Hepatocyte (in vitro differentiated cells): ENCODE measurements around the gene PRPSAP1. TPM values are rescaled to one million over a fixed set of nuclear protein-coding genes. Genes with fewer than 3 reads are reported as not detected.
A peak's percentile ranks its signal among the peaks of the same experiment; 100 is the strongest.

Source experiments
- DNase-seq: peaks from one replicate; pipeline ENCODE4 v3.0.0-alpha.2; 2016; ENCODE audit warnings: low spot score
- H2AFZ ChIP-seq: fragments of 200-600 bp; sonication (generic); 2 replicates; pipeline ENCODE4 v1.6.0; 2016; ENCODE audit warnings: antibody characterized with exemption, mild to moderate bottlenecking
- H3K27ac ChIP-seq: fragments of 200-600 bp; sonication (generic); 2 replicates; pipeline ENCODE4 v1.5.1; 2016; ENCODE audit warnings: mild to moderate bottlenecking
- H3K27me3 ChIP-seq: fragments of 200-600 bp; sonication (generic); 2 replicates; pipeline ENCODE4 v1.6.1; 2016
- H3K36me3 ChIP-seq: fragments of 200-600 bp; sonication (generic); replicated peaks from 2 replicates; pipeline ENCODE4 v1.5.1; 2016; ENCODE audit warnings: low read depth; ENCODE audit not compliant: insufficient read depth
- H3K4me1 ChIP-seq: fragments of 200-600 bp; sonication (generic); 2 replicates; pipeline ENCODE4 v1.5.1; 2016; ENCODE audit warnings: mild to moderate bottlenecking, moderate library complexity; ENCODE audit not compliant: insufficient read depth
- H3K4me2 ChIP-seq: fragments of 200-600 bp; sonication (generic); 2 replicates; pipeline ENCODE4 v1.6.0; 2016
- H3K4me3 ChIP-seq: fragments of 200-600 bp; sonication (generic); 2 replicates; pipeline ENCODE4 v1.5.1; 2016; ENCODE audit warnings: mild to moderate bottlenecking
- H3K79me2 ChIP-seq: fragments of 200-600 bp; sonication (generic); 2 replicates; pipeline ENCODE4 v1.6.0; 2017; ENCODE audit warnings: mild to moderate bottlenecking
- H3K9me2 ChIP-seq: fragments of 200-600 bp; sonication (generic); replicated peaks from 2 replicates; pipeline ENCODE4 v1.6.0; 2017; ENCODE audit warnings: mild to moderate bottlenecking; ENCODE audit not compliant: insufficient read depth
- H3K9me3 ChIP-seq: fragments of 200-600 bp; sonication (generic); 2 replicates; pipeline ENCODE4 v1.5.1; 2016; ENCODE audit warnings: low read depth, mild to moderate bottlenecking
- H4K20me1 ChIP-seq: fragments of 200-600 bp; sonication (generic); 2 replicates; pipeline ENCODE4 v1.6.0; 2016; ENCODE audit warnings: mild to moderate bottlenecking; ENCODE audit not compliant: insufficient read depth, poor library complexity, severe bottlenecking
- CTCF ChIP-seq: fragments of 200-600 bp; sonication (generic); IDR thresholded peaks from 2 replicates; pipeline ENCODE4 v1.5.1; 2016; ENCODE audit warnings: antibody characterized with exemption, mild to moderate bottlenecking; ENCODE audit not compliant: poor library complexity
- EZH2 ChIP-seq: fragments of 200-600 bp; sonication (generic); IDR thresholded peaks from 2 replicates; pipeline ENCODE4 v1.6.1; 2016; ENCODE audit warnings: antibody characterized with exemption, mild to moderate bottlenecking, borderline replicate concordance
- EZH2phosphoT487 ChIP-seq: fragments of 200-600 bp; sonication (generic); IDR thresholded peaks from one replicate; pipeline ENCODE4 v1.6.1; 2018; ENCODE audit warnings: antibody characterized with exemption, mild to moderate bottlenecking, low read depth, moderate library complexity; ENCODE audit not compliant: unreplicated experiment, severe bottlenecking
- WGBS: methylation state at CpG from one replicate; pipeline ENCODE4 v1.1.6; 2016; ENCODE audit warnings: low lambda C conversion rate; ENCODE audit errors: missing lambda C conversion rate; 5-methylcytosine and 5-hydroxymethylcytosine counted together
- polyA plus RNA-seq: library from polyadenylated mRNA; unstranded; fragments of >200 nt; fragmentation: Nextera tagmentation; extraction: Ambion mirVana; gene quantifications from 2 replicates; pipeline ENCODE4 v1.2.1, GENCODE V29; 2016
- total RNA-seq: library from RNA; depleted of rRNA; stranded (reverse); fragments of >200 nt; gene quantifications from 2 replicates; pipeline ENCODE4 v1.2.3, GENCODE V29; 2014

Gene PRPSAP1
- total and polyA plus RNA-seq, 2 experiments from 2014 or later: 61.8 to 62.3 TPM

GRCh38 chr17:76369804-76370203, 16.1 kb upstream of the PRPSAP1 start:
- Histone ChIP-seq H4K20me1 (no peaks in the 10 kb centered on the region), H3K9me2 (no peaks in the 10 kb centered on the region), H3K27me3 (no peaks in the 10 kb centered on the region), H3K27ac (peak overlapping the region; percentile 76), H3K36me3 (no peaks in the 10 kb centered on the region), H2AFZ (no peak overlapping the region), H3K4me1 (peaks cover 7% of the 10 kb centered on the region), H3K79me2 (no peaks in the 10 kb centered on the region), H3K9me3 (no peaks in the 10 kb centered on the region), H3K4me3 (no peak overlapping the region), H3K4me2 (no peak overlapping the region)
- 60% methylated on average over 7 of the region's 7 CpGs for WGBS
- no peak for TF ChIP-seq EZH2phosphoT487
- no peak for DNase-seq

- WGBS: 65% methylated on average over 10 of the region's 10 CpGs
- no peak for TF ChIP-seq EZH2
- no peak for TF ChIP-seq CTCF
- TF ChIP-seq EZH2phosphoT487: no peak
- Histone ChIP-seq H3K4me3 (no peak overlapping the region), H3K27ac (peak overlapping the region; percentile 76), H3K79me2 (no peaks in the 10 kb centered on the region), H3K9me3 (no peaks in the 10 kb centered on the region), H3K9me2 (no peaks in the 10 kb centered on the region), H4K20me1 (no peaks in the 10 kb centered on the region), H2AFZ (no peak overlapping the region), H3K4me2 (no peak overlapping the region), H3K27me3 (no peaks in the 10 kb centered on the region), H3K36me3 (no peaks in the 10 kb centered on the region), H3K4me1 (peaks cover 7% of the 10 kb centered on the region)
- no peak for DNase-seq
These were observed 15.7 kb upstream of the PRPSAP1 start for GRCh38 chr17:76369379-76369778.

GRCh38 chr17:76368545-76368944, 14.8 kb upstream of the PRPSAP1 start:
- peak overlapping the region; percentile 40 for H3K4me2 ChIP-seq
- WGBS: 65% methylated on average over 11 of the region's 11 CpGs
- no peak for DNase-seq
- no peaks in the 10 kb centered on the region for H3K9me2 ChIP-seq
- H3K4me3 ChIP-seq: no peak overlapping the region
- no peaks in the 10 kb centered on the region for H3K79me2 ChIP-seq
- H4K20me1 ChIP-seq: no peaks in the 10 kb centered on the region
- H3K4me1 ChIP-seq: peaks cover 7% of the 10 kb centered on the region
- no peaks in the 10 kb centered on the region for H3K36me3 ChIP-seq
- H3K27ac ChIP-seq: peak overlapping the region; percentile 76
- TF ChIP-seq EZH2: no peak
- TF ChIP-seq CTCF: no peak
- no peak for TF ChIP-seq EZH2phosphoT487
- H3K27me3 ChIP-seq: no peaks in the 10 kb centered on the region
- H3K9me3 ChIP-seq: no peaks in the 10 kb centered on the region
- no peak overlapping the region for H2AFZ ChIP-seq

GRCh38 chr17:76367642-76368041, 13.9 kb upstream of the PRPSAP1 start:
- H3K36me3 ChIP-seq: no peaks in the 10 kb centered on the region
- no peaks in the 10 kb centered on the region for H3K9me2 ChIP-seq
- WGBS: 62% methylated on average over 6 of the region's 6 CpGs
- no peaks in the 10 kb centered on the region for H3K79me2 ChIP-seq
- H3K27ac ChIP-seq: peak overlapping the region; percentile 76
- TF ChIP-seq CTCF (no peak), EZH2phosphoT487 (no peak), EZH2 (no peak)
- H4K20me1 ChIP-seq: no peaks in the 10 kb centered on the region
- no peak overlapping the region for H2AFZ ChIP-seq
- H3K4me3 ChIP-seq: no peak overlapping the region
- no peak for DNase-seq
- no peaks in the 10 kb centered on the region for H3K9me3 ChIP-seq
- no peaks in the 10 kb centered on the region for H3K27me3 ChIP-seq
- H3K4me1 ChIP-seq: peaks cover 7% of the 10 kb centered on the region
- H3K4me2 ChIP-seq: no peak overlapping the region
